NCI-H345 (cell line): ENCODE measurements around the gene WDR91.
A peak's percentile ranks its signal among the peaks of the same experiment; 100 is the strongest.
"Not testable (repeated sequence)": the region's sequence is repeated elsewhere in the genome, so short reads cannot be mapped to it uniquely, and the experiment has no call there.

Source experiments
- DNase-seq: peaks from one replicate; lab custom pipeline; 2025; lab: John Stamatoyannopoulos, UW

WDR91 gene

GRCh38 chr7:135211179-135211945 is at the start of gene WDR91:
WDR91 (minus strand) TSS chr7:135211526; CDS start chr7:135211502, 24 bp downstream.
- peak; percentile 91 for DNase-seq

GRCh38 chr7:135260470-135260869 is 49.1 kb upstream of the WDR91 start:
- DNase-seq, result no peak

- DNase-seq, result no peak
Observed at GRCh38 chr7:135259702-135260101, 48.4 kb upstream of the WDR91 start.

GRCh38 chr7:135258585-135258984 is 47.3 kb upstream of the WDR91 start:
- DNase-seq, result no peak

- DNase-seq, result no peak
Observed at GRCh38 chr7:135257790-135258189, 46.5 kb upstream of the WDR91 start.

GRCh38 chr7:135253851-135254771 is 42.8 kb upstream of the WDR91 start:
- peak; percentile 50 for DNase-seq

- DNase-seq, result no peak
Observed at GRCh38 chr7:135251496-135252391, 40.4 kb upstream of the WDR91 start.

GRCh38 chr7:135248546-135248945 is 37.2 kb upstream of the WDR91 start:
- no peak for DNase-seq

GRCh38 chr7:135247746-135248471 is 36.6 kb upstream of the WDR91 start:
- no peak for DNase-seq

GRCh38 chr7:135246191-135246825 is 35.0 kb upstream of the WDR91 start:
- DNase-seq, result no peak

GRCh38 chr7:135245226-135246190 is 34.2 kb upstream of the WDR91 start:
- DNase-seq, result no peak

- DNase-seq, result no peak
Observed at GRCh38 chr7:135242096-135242684, 30.9 kb upstream of the WDR91 start.

GRCh38 chr7:135240441-135240840 is 29.1 kb upstream of the WDR91 start:
- no peak for DNase-seq

- DNase-seq, result no peak
Observed at GRCh38 chr7:135239263-135239662, 27.9 kb upstream of the WDR91 start.

- DNase-seq, result no peak
Observed at GRCh38 chr7:135238112-135238744, 26.9 kb upstream of the WDR91 start.

GRCh38 chr7:135236727-135237126 is 25.4 kb upstream of the WDR91 start:
- DNase-seq, result no peak

GRCh38 chr7:135235841-135236240 is 24.5 kb upstream of the WDR91 start:
- DNase-seq, result no peak

GRCh38 chr7:135234727-135235126 is 23.4 kb upstream of the WDR91 start:
- DNase-seq, result no peak

- DNase-seq, result not testable (repeated sequence)
Observed at GRCh38 chr7:135234095-135234494, 22.8 kb upstream of the WDR91 start.
